BLaER1 treated with 17β-estradiol and CSF1 and Interleukin-3, amounts not matched to agents 10 nM and 100 nM (cell line): Measurements from ENCODE around the gene LEMD2.
"Not testable (repeated sequence)": the region's sequence is repeated elsewhere in the genome, so short reads cannot be mapped to it uniquely, and the experiment has no call there.

Source experiments
- H3K27ac ChIP-seq, 11 experiments: shearing (Covaris generic); formaldehyde crosslinking; 2 replicates each; pipeline ENCODE4 v1.8.1; 2022
- H3K27me3 ChIP-seq, 11 experiments: shearing (Covaris generic); formaldehyde crosslinking; 2 replicates each; pipeline ENCODE4 v1.8.1; 2022
- H3K36me3 ChIP-seq, 11 experiments: shearing (Covaris generic); formaldehyde crosslinking; 2 replicates each; pipeline ENCODE4 v1.8.1; 2022
- H3K4me1 ChIP-seq, 10 experiments: shearing (Covaris generic); formaldehyde crosslinking; 2 replicates each; pipeline ENCODE4 v1.8.1; 2022
- H3K4me2 ChIP-seq, 11 experiments: shearing (Covaris generic); formaldehyde crosslinking; 2 replicates each; pipeline ENCODE4 v1.8.1; 2022
- H3K4me3 ChIP-seq, 10 experiments: shearing (Covaris generic); formaldehyde crosslinking; 2 replicates each; pipeline ENCODE4 v1.8.1; 2022
- H3K9ac ChIP-seq, 11 experiments: shearing (Covaris generic); formaldehyde crosslinking; 2 replicates each; pipeline ENCODE4 v1.8.1; 2022
- H3K9me3 ChIP-seq, 11 experiments: shearing (Covaris generic); formaldehyde crosslinking; replicated peaks in 1 of 11; 2 replicates each; pipeline ENCODE4 v1.8.1; 2022
- H4K20me1 ChIP-seq, 11 experiments: shearing (Covaris generic); formaldehyde crosslinking; 2 replicates each; pipeline ENCODE4 v1.8.1; 2022
- Cebpa-rat ChIP-seq, 11 experiments: shearing (Covaris generic); IDR thresholded peaks; 2 replicates each; pipeline ENCODE4 v1.8.1; 2022

The LEMD2 gene

GRCh38 chr6:33788694-33789549 lies at the start of gene LEMD2:
LEMD2 (minus strand) TSS chr6:33789130; CDS start chr6:33789116, 14 bp downstream.
- Histone ChIP-seq H3K4me3 (peak within 1 kb of the TSS; percentile 70 to 98 (median 90)), H4K20me1 (peaks cover 36 to 51% (median 37%) of the 10 kb centered on the region in 11 experiments; a peak in 21 of 22 replicates), H3K36me3 (peaks cover 12 to 31% (median 27%) of the 10 kb centered on the region in 11 experiments), H3K4me2 (peak within 1 kb of the TSS; percentile 86 to 98 (median 92)), H3K27me3 (no peaks in the 10 kb centered on the region), H3K9ac (peak within 1 kb of the TSS; percentile 96 to 100 (median 99)), H3K9me3 (no peaks in the 10 kb centered on the region), H3K4me1 (peaks cover 41 to 53% (median 50%) of the 10 kb centered on the region in 10 experiments), H3K27ac (peak within 1 kb of the TSS; percentile 96 to 100 (median 99))
- TF ChIP-seq Cebpa-rat (IDR thresholded peaks at IDR 0.05): no peak

- Histone ChIP-seq H3K9ac (peak overlapping the region in 7 of 11 experiments; percentile 6 to 61 (median 45); a peak in 6 of 22 replicates), H3K27me3 (no peaks in the 10 kb centered on the region), H3K36me3 (no peaks in the 10 kb centered on the region), H3K4me1 (peaks cover 35 to 65% (median 53%) of the 10 kb centered on the region in 10 experiments), H3K4me2 (peak overlapping the region; percentile 44 to 92 (median 84)), H4K20me1 (no peaks in the 10 kb centered on the region), H3K27ac (peak overlapping the region in 9 of 11 experiments; percentile 71 to 86 (median 79); a peak in 15 of 22 replicates), H3K4me3 (no peak overlapping the region), H3K9me3 (peaks cover 0 to 22% (median 11%) of the 10 kb centered on the region in 11 experiments; a peak in 16 of 22 replicates)
- no peak for TF ChIP-seq Cebpa-rat (IDR thresholded peaks at IDR 0.05)
These were observed 49.2 kb upstream of the LEMD2 start for GRCh38 chr6:33837971-33838665.

GRCh38 chr6:33836806-33837469 lies 48.0 kb upstream of the LEMD2 start:
- H3K4me1 ChIP-seq: peaks cover 35 to 53% (median 44%) of the 10 kb centered on the region in 10 experiments
- no peaks in the 10 kb centered on the region for H3K27me3 ChIP-seq
- no peak overlapping the region for H3K4me2 ChIP-seq
- H3K4me3 ChIP-seq: no peak overlapping the region
- TF ChIP-seq Cebpa-rat (IDR thresholded peaks at IDR 0.05): no peak
- no peak overlapping the region for H3K9ac ChIP-seq
- peaks cover 0 to 22% (median 11%) of the 10 kb centered on the region in 11 experiments; a peak in 16 of 22 replicates for H3K9me3 ChIP-seq
- H3K27ac ChIP-seq: no peak overlapping the region
- H4K20me1 ChIP-seq: no peaks in the 10 kb centered on the region
- no peaks in the 10 kb centered on the region for H3K36me3 ChIP-seq

GRCh38 chr6:33834401-33835392 lies 45.8 kb upstream of the LEMD2 start:
- H3K27ac ChIP-seq: no peak overlapping the region

GRCh38 chr6:33833599-33833998 lies 44.7 kb upstream of the LEMD2 start:
- no peak for TF ChIP-seq Cebpa-rat (IDR thresholded peaks at IDR 0.05)
- Histone ChIP-seq H3K36me3 (no peaks in the 10 kb centered on the region), H3K4me1 (peaks cover 10 to 20% (median 12%) of the 10 kb centered on the region in 10 experiments), H3K9me3 (peaks cover 0 to 22% (median 11%) of the 10 kb centered on the region in 11 experiments; a peak in 16 of 22 replicates), H3K27ac (no peak overlapping the region), H3K9ac (no peak overlapping the region), H3K4me2 (no peak overlapping the region), H3K4me3 (no peak overlapping the region), H4K20me1 (peaks cover 0 to 10% (median 0%) of the 10 kb centered on the region in 11 experiments; a peak in 1 of 22 replicates), H3K27me3 (no peaks in the 10 kb centered on the region)

More at GRCh38 chr6:33834401-33835392, 45.8 kb upstream of the LEMD2 start:
- no peak overlapping the region for H3K4me3 ChIP-seq
- H3K36me3 ChIP-seq: no peaks in the 10 kb centered on the region
- H3K9ac ChIP-seq: no peak overlapping the region
- no peaks in the 10 kb centered on the region for H3K27me3 ChIP-seq
- peaks cover 0 to 4% (median 0%) of the 10 kb centered on the region in 11 experiments; a peak in 1 of 22 replicates for H4K20me1 ChIP-seq
- peak overlapping the region in 2 of 11 experiments; percentile 8 to 32; a peak in 2 of 22 replicates for H3K4me2 ChIP-seq
- H3K4me1 ChIP-seq: peaks cover 21 to 31% (median 23%) of the 10 kb centered on the region in 10 experiments
- no peak for TF ChIP-seq Cebpa-rat (IDR thresholded peaks at IDR 0.05)
- peaks cover 0 to 22% (median 11%) of the 10 kb centered on the region in 11 experiments; a peak in 16 of 22 replicates for H3K9me3 ChIP-seq

GRCh38 chr6:33832831-33833230 lies 43.9 kb upstream of the LEMD2 start:
- Histone ChIP-seq H4K20me1 (peaks cover 0 to 15% (median 0%) of the 10 kb centered on the region in 11 experiments; a peak in 2 of 22 replicates), H3K4me1 (peaks cover 2 to 12% (median 5%) of the 10 kb centered on the region in 10 experiments; a peak in 18 of 20 replicates), H3K9me3 (peaks cover 0 to 22% (median 11%) of the 10 kb centered on the region in 11 experiments; a peak in 16 of 22 replicates)
- not testable (repeated sequence) for H3K27ac ChIP-seq, H3K9ac ChIP-seq, H3K27me3 ChIP-seq, H3K36me3 ChIP-seq, H3K4me3 ChIP-seq, H3K4me2 ChIP-seq

- not testable (repeated sequence) for H3K27me3 ChIP-seq, H3K27ac ChIP-seq, H3K9ac ChIP-seq, H3K36me3 ChIP-seq, H3K4me2 ChIP-seq, H3K4me3 ChIP-seq, H3K4me1 ChIP-seq
- Histone ChIP-seq H3K9me3 (peaks cover 0 to 16% (median 7%) of the 10 kb centered on the region in 11 experiments; a peak in 15 of 22 replicates), H4K20me1 (peaks cover 0 to 19% (median 0%) of the 10 kb centered on the region in 11 experiments; a peak in 2 of 22 replicates)
These were observed 42.8 kb upstream of the LEMD2 start for GRCh38 chr6:33831725-33832124.
